PFSK-1 (cell line): ENCODE results near the gene COL9A2.

Experiments used
- FOXP2 ChIP-seq: optimal IDR thresholded peaks from 2 replicates; pipeline ENCODE3; 2011; ENCODE audit warnings: borderline replicate concordance, control low read depth, inconsistent platforms; ENCODE audit not compliant: insufficient read depth; ENCODE audit errors: extremely low read length, extremely low read depth
- POLR2AphosphoS5 ChIP-seq: IDR thresholded peaks from 2 replicates; pipeline ENCODE4 v1.6.1; 2012; ENCODE audit warnings: low read depth, mild to moderate bottlenecking, control low read depth, low read length, moderate library complexity
- SIN3A ChIP-seq: IDR thresholded peaks from 2 replicates; pipeline ENCODE4 v1.6.1; 2012; ENCODE audit warnings: mild to moderate bottlenecking, low read length, moderate library complexity, borderline replicate concordance; ENCODE audit not compliant: insufficient read depth
- TAF1 ChIP-seq: IDR thresholded peaks from 2 replicates; pipeline ENCODE4 v1.6.1; 2012; ENCODE audit warnings: low read length, control low read depth, borderline replicate concordance; ENCODE audit not compliant: insufficient read depth
- TF ChIP-seq, protein P1 (sequence below), 2 experiments: IDR thresholded peaks; 2 replicates each; pipeline versions ENCODE4 v1.6.1 to v1.8.0; 2011 to 2012; ENCODE audit warnings: low read depth in 2 of 2, low read length in 2 of 2, control low read depth in 1 of 2, inconsistent platforms in 1 of 2, mild to moderate bottlenecking in 1 of 2, moderate library complexity in 1 of 2; ENCODE audit not compliant: insufficient read depth in 1 of 2

Gene COL9A2

DNA sequence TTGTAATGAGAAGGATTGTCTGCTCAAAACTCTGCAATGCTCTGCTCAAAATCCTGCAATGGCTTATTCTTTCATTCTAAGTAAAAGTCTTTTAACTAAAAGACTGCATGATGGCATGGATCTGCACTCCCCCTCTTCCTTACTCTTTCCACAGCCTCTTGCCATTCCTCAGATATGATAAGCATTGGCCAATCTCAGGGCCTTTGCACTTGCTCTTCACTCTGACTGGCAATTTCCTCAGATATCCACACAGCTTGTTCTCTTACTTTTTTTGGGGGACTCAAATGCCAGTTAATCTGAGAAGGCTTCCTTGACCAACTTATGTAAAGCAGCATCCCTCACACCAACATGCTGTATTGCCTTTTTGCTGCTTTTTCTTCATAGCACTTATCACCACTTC is 61.9 kb downstream of the COL9A2 start:
- TF ChIP-seq SIN3A: no peak
- TF ChIP-seq, protein P1, sequence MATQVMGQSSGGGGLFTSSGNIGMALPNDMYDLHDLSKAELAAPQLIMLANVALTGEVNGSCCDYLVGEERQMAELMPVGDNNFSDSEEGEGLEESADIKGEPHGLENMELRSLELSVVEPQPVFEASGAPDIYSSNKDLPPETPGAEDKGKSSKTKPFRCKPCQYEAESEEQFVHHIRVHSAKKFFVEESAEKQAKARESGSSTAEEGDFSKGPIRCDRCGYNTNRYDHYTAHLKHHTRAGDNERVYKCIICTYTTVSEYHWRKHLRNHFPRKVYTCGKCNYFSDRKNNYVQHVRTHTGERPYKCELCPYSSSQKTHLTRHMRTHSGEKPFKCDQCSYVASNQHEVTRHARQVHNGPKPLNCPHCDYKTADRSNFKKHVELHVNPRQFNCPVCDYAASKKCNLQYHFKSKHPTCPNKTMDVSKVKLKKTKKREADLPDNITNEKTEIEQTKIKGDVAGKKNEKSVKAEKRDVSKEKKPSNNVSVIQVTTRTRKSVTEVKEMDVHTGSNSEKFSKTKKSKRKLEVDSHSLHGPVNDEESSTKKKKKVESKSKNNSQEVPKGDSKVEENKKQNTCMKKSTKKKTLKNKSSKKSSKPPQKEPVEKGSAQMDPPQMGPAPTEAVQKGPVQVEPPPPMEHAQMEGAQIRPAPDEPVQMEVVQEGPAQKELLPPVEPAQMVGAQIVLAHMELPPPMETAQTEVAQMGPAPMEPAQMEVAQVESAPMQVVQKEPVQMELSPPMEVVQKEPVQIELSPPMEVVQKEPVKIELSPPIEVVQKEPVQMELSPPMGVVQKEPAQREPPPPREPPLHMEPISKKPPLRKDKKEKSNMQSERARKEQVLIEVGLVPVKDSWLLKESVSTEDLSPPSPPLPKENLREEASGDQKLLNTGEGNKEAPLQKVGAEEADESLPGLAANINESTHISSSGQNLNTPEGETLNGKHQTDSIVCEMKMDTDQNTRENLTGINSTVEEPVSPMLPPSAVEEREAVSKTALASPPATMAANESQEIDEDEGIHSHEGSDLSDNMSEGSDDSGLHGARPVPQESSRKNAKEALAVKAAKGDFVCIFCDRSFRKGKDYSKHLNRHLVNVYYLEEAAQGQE (IDR thresholded peaks at IDR 0.05; ENCODE audit: insufficient read depth in 1 of 2, low read depth in 2 of 2, low read length in 2 of 2): no peak

DNA sequence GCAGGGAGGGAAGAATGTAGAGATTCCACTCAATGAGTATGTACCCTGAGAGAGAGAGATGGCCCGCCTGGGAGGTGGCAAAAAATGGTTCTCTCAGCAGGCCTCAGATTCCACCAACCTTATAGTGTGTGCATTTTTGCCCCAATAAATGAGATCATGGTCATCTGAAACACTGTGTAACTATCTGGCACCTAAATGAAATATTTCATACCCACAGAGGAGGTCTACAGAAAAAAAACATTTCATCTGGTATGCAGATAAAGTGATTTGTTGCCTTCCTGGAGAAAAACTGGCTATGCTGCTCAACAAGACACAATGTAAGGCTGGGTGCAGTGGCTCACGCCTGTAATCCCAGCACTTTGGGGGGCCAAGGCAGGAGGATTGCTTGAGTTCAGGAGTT is 64.5 kb downstream of the COL9A2 start:
- TF ChIP-seq, protein P1 (IDR thresholded peaks at IDR 0.05; ENCODE audit: insufficient read depth in 1 of 2, low read depth in 2 of 2, low read length in 2 of 2): no peak
- TF ChIP-seq POLR2AphosphoS5: no peak
- no peak for TF ChIP-seq FOXP2
- no peak for TF ChIP-seq TAF1

DNA sequence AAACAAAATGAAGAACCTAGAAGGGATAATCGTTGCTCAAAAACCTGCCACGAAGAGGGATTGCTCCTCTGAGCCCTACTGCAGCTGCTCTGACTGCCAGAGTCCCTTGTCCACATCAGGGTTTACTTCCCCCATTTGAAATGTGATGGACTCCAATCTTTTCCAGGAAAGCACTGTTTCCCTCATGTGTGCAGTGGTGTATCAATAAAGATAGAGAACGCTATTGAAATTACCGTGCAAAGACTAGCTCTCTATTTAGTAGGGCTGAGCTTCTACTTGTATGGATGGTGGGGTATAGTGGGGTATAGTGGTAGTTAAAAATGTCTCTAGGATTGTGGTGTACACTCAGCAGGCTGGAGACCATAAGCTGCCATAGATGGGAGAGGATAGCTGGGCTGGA is 65.6 kb downstream of the COL9A2 start:
- TF ChIP-seq, protein P1 (IDR thresholded peaks at IDR 0.05; ENCODE audit: insufficient read depth in 1 of 2, low read depth in 2 of 2, low read length in 2 of 2): no peak
- no peak for TF ChIP-seq TAF1
